ENCODE measurements around the gene PWWP2B. TPM values are rescaled to one million over a fixed set of nuclear protein-coding genes. Genes with fewer than 3 reads are reported as not detected.
"Not testable (repeated sequence)": the region's sequence is repeated elsewhere in the genome, so short reads cannot be mapped to it uniquely, and the experiment has no call there.

Gene PWWP2B
- total RNA-seq, 1 donor from 2014 or later = 12.0 TPM

GRCh38 chr10:132436096-132436495, 39.1 kb downstream of the PWWP2B start:
- H3K27ac ChIP-seq (ENCODE audit: low read depth, low read length) = not testable (repeated sequence)

GRCh38 chr10:132436861-132437410, 39.9 kb downstream of the PWWP2B start:
- no peak for DNase-seq (ENCODE audit: low read depth)

More at GRCh38 chr10:132436096-132436495, 39.1 kb downstream of the PWWP2B start:
- not testable (repeated sequence) for H3K9me3 ChIP-seq (ENCODE audit: insufficient read depth, low read depth, low read length); H3K4me3 Mint-ChIP-seq (ENCODE audit: unreplicated experiment); H3K27ac Mint-ChIP-seq (ENCODE audit: unreplicated experiment); H3K79me2 ChIP-seq (ENCODE audit: insufficient read depth, low read length); H3K36me3 ChIP-seq (ENCODE audit: insufficient read depth, low read length); H3K9me3 Mint-ChIP-seq (ENCODE audit: unreplicated experiment); H3K9ac ChIP-seq (ENCODE audit: low read length); H2AFZ ChIP-seq (ENCODE audit: low read depth, low read length); H3K4me1 ChIP-seq (ENCODE audit: insufficient read depth, low read length); H4K20me1 ChIP-seq (ENCODE audit: insufficient read depth, low read length); H3K36me3 Mint-ChIP-seq (ENCODE audit: low read depth, unreplicated experiment); DNase-seq (ENCODE audit: low read depth); H3K27me3 ChIP-seq (ENCODE audit: insufficient read depth, low read length); H3K4me1 Mint-ChIP-seq (ENCODE audit: low read depth, unreplicated experiment); H3K4me2 ChIP-seq (ENCODE audit: low read length); H3K4me3 ChIP-seq (ENCODE audit: insufficient read depth, low read depth, low read length); H3K27me3 Mint-ChIP-seq (ENCODE audit: low read depth, unreplicated experiment); FAIRE-seq

DNA sequence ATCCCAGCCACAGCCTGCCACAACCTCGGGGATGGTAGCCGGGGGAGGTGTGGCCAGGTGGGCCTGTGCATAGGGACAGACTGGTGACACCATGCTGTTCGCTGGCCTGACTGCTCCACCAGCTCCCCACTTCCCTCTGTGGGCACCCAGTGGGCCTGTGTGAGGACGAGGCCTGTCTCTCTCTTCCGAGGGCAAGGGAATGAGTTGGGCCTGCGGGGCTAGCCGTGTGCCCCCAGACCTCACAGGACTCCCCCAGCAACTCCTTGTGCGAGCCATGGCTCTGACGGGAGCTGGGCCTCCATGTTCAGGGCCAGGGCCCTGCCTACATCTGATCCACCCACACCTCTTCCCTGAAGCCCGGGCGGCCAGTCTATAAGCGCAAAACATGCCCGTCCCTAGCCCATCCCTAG, 40.5 kb downstream of the PWWP2B start:
- Mint-ChIP-seq H3K36me3 (ENCODE audit: low read depth, unreplicated experiment) (no peaks in the 10 kb centered on the region), H3K9me3 (ENCODE audit: unreplicated experiment) (peaks cover 11% of the 10 kb centered on the region), H3K4me1 (ENCODE audit: low read depth, unreplicated experiment) (no peaks in the 10 kb centered on the region), H3K27me3 (ENCODE audit: low read depth, unreplicated experiment) (peaks cover 2% of the 10 kb centered on the region), H3K4me3 (ENCODE audit: unreplicated experiment) (no peak overlapping the region), H3K27ac (ENCODE audit: unreplicated experiment) (no peak overlapping the region)
- Histone ChIP-seq H3K4me1 (ENCODE audit: insufficient read depth, low read length) (no peaks in the 10 kb centered on the region), H3K4me2 (ENCODE audit: low read length) (no peak overlapping the region), H3K36me3 (ENCODE audit: insufficient read depth, low read length) (no peaks in the 10 kb centered on the region), H3K27me3 (ENCODE audit: insufficient read depth, low read length) (no peaks in the 10 kb centered on the region), H4K20me1 (ENCODE audit: insufficient read depth, low read length) (no peaks in the 10 kb centered on the region), H2AFZ (ENCODE audit: low read depth, low read length) (no peak overlapping the region), H3K9me3 (ENCODE audit: insufficient read depth, low read depth, low read length) (peaks cover 4% of the 10 kb centered on the region), H3K9ac (ENCODE audit: low read length) (no peak overlapping the region), H3K27ac (ENCODE audit: low read depth, low read length) (no peak overlapping the region), H3K4me3 (ENCODE audit: insufficient read depth, low read depth, low read length) (no peak overlapping the region), H3K79me2 (ENCODE audit: insufficient read depth, low read length) (no peaks in the 10 kb centered on the region)
- DNase-seq (ENCODE audit: low read depth) = no peak
- FAIRE-seq = no peak
- TF ChIP-seq EZH2 (IDR thresholded peaks at IDR 0.05; ENCODE audit: insufficient read depth, low read length) = no peak
- TF ChIP-seq CTCF (IDR thresholded peaks at IDR 0.05; ENCODE audit: insufficient read depth, low read depth, low read length) = no peak

More at GRCh38 chr10:132436861-132437410, 39.9 kb downstream of the PWWP2B start:
- Mint-ChIP-seq H3K27me3 (ENCODE audit: low read depth, unreplicated experiment) (peaks cover 2% of the 10 kb centered on the region), H3K4me3 (ENCODE audit: unreplicated experiment) (no peak overlapping the region), H3K9me3 (ENCODE audit: unreplicated experiment) (peaks cover 9% of the 10 kb centered on the region), H3K36me3 (ENCODE audit: low read depth, unreplicated experiment) (no peaks in the 10 kb centered on the region), H3K27ac (ENCODE audit: unreplicated experiment) (no peak overlapping the region), H3K4me1 (ENCODE audit: low read depth, unreplicated experiment) (no peaks in the 10 kb centered on the region)
- no peak overlapping the region for H3K27ac ChIP-seq (ENCODE audit: low read depth, low read length)
- peaks cover 3% of the 10 kb centered on the region for H3K9me3 ChIP-seq (ENCODE audit: insufficient read depth, low read depth, low read length)
- no peak overlapping the region for H3K9ac ChIP-seq (ENCODE audit: low read length)
- H3K4me2 ChIP-seq (ENCODE audit: low read length) = no peak overlapping the region
- H4K20me1 ChIP-seq (ENCODE audit: insufficient read depth, low read length) = no peaks in the 10 kb centered on the region
- no peaks in the 10 kb centered on the region for H3K4me1 ChIP-seq (ENCODE audit: insufficient read depth, low read length)
- no peak overlapping the region for H3K4me3 ChIP-seq (ENCODE audit: insufficient read depth, low read depth, low read length)
- H2AFZ ChIP-seq (ENCODE audit: low read depth, low read length) = no peak overlapping the region
- no peaks in the 10 kb centered on the region for H3K27me3 ChIP-seq (ENCODE audit: insufficient read depth, low read length)
- no peaks in the 10 kb centered on the region for H3K79me2 ChIP-seq (ENCODE audit: insufficient read depth, low read length)
- no peaks in the 10 kb centered on the region for H3K36me3 ChIP-seq (ENCODE audit: insufficient read depth, low read length)
- FAIRE-seq = no peak
- no peak for TF ChIP-seq CTCF (IDR thresholded peaks at IDR 0.05; ENCODE audit: insufficient read depth, low read depth, low read length)
- TF ChIP-seq EZH2 (IDR thresholded peaks at IDR 0.05; ENCODE audit: insufficient read depth, low read length) = no peak
